ENCODE data around the gene PIGU.

PIGU gene

DNA sequence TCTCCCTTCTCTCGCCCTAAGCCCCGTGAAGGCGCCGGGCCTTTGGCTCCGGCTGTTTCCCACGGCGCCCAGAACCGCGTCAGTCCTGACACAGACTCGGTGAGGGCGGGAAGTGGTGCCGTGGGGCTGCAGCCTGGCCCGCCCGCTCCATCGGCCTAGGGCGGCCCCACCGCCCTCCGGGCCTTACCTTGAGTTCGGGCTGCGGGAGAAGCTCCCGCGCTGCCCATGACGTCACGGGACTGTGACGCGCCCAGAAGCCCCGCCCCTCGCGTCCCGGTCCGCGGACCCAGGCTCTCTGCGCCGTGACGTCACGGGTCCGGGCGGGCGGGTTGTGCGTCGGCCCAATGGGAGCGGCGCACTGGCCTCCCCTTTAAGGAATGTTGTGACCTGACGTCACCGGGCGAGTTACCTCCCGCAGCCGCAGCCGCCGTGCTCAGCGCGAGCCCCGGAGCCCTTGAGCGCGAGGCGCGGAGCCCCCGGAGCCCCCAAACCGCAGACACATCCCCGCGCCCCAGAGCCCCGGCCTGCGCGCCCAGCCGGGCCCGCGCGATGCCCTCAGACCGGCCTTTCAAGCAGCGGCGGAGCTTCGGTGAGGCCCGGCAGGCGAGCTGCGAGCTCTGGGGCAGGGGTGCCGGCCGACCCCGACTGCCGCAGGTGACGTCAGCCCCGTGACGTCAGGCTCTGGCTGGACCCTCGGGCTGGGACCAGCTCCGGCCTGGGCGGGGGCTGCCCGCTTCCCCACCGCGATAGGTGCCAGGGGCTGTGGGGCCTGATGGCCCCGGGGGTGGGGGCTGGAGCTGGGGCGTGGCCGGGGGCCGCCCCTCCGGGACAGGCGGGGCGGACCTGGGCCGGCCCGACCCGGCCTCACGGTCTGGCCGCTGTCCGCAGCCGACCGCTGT, 118.3 kb downstream of the PIGU start, which contains the start of gene MAP1LC3A:
MAP1LC3A (plus strand) TSS at position 399 of the 899 bp plus-strand sequence; CDS start at position 550, 151 bp downstream.
- DNase-seq (ENCODE audit: low spot score), result no peak

- DNase-seq (ENCODE audit: low spot score), result no peak
These were observed 119.0 kb downstream of the PIGU start for GRCh38 chr20:34557936-34558319.

- DNase-seq (ENCODE audit: low spot score), result no peak
These were observed 123.5 kb downstream of the PIGU start for GRCh38 chr20:34553366-34553867.

GRCh38 chr20:34552569-34552968, 124.3 kb downstream of the PIGU start:
- no peak for DNase-seq (ENCODE audit: low spot score)

- no peak for DNase-seq (ENCODE audit: low spot score)
These were observed 127.0 kb downstream of the PIGU start for GRCh38 chr20:34549929-34550305.

DNA sequence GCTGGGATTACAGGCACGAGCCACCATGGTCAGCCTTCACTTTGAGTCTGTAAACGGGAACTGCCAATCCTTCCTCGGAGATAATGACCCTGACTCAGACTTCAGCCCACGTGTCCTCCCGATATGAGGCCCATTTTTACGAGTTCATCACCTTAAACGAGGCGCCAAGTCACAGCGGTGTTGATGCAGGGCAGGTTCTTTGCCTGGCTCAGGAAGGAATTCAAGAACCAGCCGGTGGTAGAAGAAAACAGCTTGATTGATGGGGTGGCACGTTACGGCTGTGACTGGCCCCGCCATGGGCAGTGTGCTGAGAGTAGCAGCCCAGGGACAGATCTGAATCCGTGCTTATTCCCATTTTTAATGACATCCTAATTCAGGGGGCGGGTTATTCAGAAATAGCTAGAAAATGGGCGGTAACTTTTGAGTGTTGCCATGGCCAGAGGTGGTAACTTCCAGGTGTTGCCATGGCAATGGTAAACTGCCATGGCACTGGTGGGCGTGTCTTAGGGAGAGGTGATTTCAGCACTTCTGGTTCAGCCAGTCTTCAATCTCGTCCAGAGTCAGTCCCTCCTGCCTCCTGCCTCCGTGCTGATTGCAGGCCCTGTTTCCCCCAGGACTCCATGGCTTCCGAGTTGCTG, 127.5 kb downstream of the PIGU start:
- DNase-seq (ENCODE audit: low spot score), result no peak

DNA sequence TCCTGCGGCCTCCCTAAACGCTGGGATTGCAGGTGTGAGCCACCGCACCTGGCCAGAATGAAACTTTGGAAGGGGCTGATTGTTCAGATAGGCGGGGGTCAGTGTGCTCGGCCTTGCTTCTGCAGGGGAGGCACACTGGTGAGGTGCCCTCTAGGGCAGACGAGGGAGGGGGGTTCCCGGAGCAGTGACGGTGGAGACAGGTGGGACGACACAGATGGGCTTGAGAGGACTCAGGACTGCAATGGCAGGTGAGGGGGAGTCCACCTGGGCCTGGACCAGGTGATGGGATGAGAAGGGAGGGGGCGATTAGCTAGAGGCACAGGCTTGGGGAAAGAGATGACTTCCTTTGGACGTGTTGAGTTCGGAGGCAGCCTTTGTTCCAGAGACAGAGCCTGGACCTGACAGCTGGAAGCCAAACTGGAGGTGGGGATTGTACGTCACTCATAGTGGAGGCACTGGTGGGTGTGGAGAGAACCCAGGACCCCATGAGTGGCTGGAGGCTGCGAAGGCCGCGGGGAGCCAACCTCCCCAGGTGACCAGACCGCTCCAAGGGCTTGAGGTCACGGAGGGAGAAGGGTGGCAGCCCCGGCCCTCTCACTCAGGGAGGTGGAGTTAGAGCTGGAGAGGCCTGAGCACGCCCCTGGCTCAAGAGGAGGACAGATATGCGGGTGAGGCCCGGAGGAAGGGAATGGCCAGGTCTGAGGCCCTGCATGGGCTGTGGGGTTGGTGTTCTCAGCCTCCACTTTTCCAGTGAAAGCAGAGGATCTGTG, 128.9 kb downstream of the PIGU start:
- DNase-seq (ENCODE audit: low spot score), result no peak

DNA sequence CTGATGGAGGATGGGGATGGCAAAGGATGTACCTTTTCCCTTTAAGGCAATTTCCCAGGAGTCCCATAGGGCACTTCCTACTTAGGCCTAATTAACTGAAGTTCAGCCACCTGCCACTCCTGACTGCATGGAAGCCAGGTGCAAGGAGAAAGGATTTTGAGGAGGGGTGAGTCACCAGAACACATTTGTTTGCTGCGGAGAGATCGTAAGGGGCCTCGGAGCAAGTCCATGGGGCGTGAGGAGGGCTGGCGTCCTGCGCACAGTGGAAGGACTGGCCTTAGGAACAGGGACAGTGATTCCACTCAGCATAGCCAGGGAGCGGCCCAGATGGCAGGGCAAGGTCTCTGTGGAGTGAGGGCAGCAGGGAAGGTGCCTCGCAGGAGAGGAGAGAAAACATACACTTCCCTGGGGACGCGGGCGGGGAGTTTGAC, 130.1 kb downstream of the PIGU start:
- peak; percentile 71 for DNase-seq (ENCODE audit: low spot score)

- DNase-seq (ENCODE audit: low spot score), result no peak
These were observed 132.6 kb downstream of the PIGU start for GRCh38 chr20:34544109-34544796.

- no peak for DNase-seq (ENCODE audit: low spot score)
These were observed 133.3 kb downstream of the PIGU start for GRCh38 chr20:34543463-34544056.

- no peak for DNase-seq (ENCODE audit: low spot score)
These were observed 134.5 kb downstream of the PIGU start for GRCh38 chr20:34542439-34542838.

GRCh38 chr20:34541917-34542316, 135.0 kb downstream of the PIGU start:
- no peak for DNase-seq (ENCODE audit: low spot score)

DNA sequence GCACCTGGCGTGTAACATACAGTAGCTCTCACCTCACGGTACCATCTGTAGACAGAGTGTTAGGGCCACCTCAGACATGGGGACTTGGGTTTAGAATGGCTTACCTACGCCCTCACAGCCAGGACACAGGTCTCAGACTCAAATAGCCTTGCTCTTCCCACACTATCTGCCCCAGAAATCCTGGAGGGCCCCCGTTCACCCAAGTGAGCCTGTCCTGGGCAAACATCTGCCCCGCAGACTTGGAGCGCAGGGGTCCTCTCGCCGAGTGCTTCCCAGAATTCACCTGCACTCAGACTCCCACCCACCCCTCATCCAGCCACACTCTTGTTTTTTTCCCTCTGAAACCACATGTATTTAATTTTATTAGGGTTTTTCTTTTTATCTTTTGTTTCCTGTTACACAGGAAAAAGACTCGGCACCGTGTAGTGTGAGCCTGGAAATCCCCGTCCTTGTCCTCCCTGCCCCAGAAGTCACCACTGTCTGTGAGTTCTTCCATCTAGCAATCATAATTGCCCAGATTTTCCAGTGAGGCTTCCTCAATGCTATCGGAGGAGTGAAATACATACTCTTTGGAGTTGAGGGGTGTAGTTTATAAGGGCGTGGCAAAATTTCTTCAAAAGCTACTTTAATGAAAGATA, 135.5 kb downstream of the PIGU start:
- DNase-seq (ENCODE audit: low spot score), result no peak

GRCh38 chr20:34540596-34541263, 136.2 kb downstream of the PIGU start:
- no peak for DNase-seq (ENCODE audit: low spot score)

DNA sequence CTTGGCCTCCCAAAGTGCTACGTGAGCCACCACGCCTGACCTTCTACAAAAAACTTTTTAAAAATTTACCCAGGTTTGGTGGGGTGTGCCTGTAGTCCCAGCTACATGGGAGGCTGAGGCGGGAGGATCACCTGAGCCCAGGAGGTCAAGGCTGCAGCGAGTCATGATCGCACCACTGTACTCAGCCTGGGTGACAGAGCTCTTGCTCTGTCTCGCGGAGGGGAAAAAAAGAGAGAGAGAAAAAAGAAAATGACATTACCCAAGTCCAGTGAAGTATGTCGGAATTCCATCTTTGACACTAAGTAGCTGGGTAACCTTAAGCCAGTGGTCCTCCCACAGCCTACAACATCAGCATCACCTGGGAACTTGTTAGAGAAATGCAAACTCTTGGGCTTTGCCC, 137.1 kb downstream of the PIGU start:
- DNase-seq (ENCODE audit: low spot score), result no peak

DNA sequence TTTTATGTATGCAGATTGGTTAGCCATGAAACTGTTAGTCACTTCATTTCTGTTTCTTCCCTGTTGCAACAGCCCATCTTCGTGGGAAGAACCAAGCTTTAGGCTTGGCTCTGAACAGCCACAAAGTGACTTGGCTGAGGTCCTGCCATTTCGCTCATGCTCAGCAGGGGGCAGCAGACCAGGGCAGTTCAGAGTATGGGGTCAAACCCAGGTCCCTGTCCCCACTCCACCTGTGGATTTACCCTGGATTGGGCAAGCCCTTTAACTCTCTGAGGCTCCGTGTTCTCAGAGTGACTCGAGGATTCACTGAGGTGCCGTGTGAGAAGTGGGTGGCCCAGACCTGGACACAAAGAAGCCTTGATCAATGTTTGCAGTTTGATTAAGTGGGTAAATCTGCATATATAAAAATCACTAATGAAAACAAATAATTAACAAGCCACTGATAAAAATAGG, 138.2 kb downstream of the PIGU start:
- DNase-seq (ENCODE audit: low spot score), result peak; percentile 62

- DNase-seq (ENCODE audit: low spot score), result no peak
These were observed 139.2 kb downstream of the PIGU start for GRCh38 chr20:34537651-34538050.

DNA sequence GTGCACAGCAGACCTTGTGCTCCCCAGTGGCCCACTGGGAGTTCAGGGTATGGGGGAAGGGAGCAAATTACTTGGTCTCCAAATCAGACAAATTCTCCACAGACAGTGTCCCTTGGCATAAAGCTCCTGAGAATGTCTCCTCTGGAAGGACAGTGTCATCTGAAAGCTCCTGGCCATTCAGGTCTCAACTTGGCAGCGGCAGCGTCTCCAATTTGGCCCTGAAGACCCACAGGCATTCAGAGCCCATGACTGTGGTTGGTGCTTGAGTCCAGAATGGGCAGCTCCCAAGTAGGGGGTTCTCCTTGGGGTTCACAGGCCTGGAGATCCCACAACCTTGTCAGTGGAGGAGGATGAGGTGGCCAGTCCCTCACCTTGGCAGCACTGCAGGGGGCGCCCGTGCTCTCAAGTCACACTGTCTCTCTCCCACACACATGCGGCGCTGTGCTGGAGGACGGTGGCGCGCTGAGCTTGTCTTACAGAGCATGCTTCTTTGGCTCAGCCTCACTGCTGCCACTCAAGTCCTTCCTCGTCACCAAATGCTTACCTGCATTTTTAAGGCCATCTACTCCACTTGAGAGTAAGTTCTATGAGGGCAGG, 140.0 kb downstream of the PIGU start:
- peak; percentile 48 for DNase-seq (ENCODE audit: low spot score)

DNA sequence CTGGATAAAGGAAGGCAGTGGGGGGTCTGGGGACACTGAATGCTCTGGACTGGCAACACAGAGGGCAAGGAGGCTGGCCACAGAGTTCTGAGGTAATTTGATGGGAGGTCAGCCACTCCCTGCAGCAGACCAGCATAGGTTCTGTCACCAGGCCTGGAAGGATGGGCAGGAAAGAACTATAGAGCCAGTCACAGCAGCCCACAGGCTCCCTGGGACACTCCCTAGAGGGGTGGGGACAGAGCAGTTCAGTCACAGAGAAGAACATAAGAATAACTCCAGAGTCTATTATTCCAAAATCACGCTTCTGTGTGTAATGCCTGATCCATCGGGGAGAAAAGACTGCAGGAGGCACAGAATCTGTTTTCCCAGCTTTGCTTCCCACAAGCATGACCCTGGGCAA, 141.0 kb downstream of the PIGU start:
- no peak for DNase-seq (ENCODE audit: low spot score)

Data from SK-N-DZ (cell line).